HG03066 (cell line): Measurements from ENCODE around the gene KIRREL3.

Experiments used
- ATAC-seq: cut with Tn5 transposase; IDR thresholded peaks from one replicate; pipeline ENCODE4 v1.9.1; 2021; ENCODE audit warnings: low read depth; ENCODE audit not compliant: unreplicated experiment

Gene KIRREL3

GRCh38 chr11:126918556-126918955 lies 82.0 kb downstream of the KIRREL3 start:
- ATAC-seq = no peak

- peak; percentile 87 for ATAC-seq
Measured at GRCh38 chr11:126917531-126918204, 82.9 kb downstream of the KIRREL3 start.

GRCh38 chr11:126915430-126915829 lies 85.1 kb downstream of the KIRREL3 start:
- no peak for ATAC-seq

GRCh38 chr11:126914941-126915340 lies 85.6 kb downstream of the KIRREL3 start:
- ATAC-seq = no peak

- no peak for ATAC-seq
Measured at GRCh38 chr11:126914166-126914565, 86.4 kb downstream of the KIRREL3 start.

- no peak for ATAC-seq
Measured at GRCh38 chr11:126904520-126904919, 96.0 kb downstream of the KIRREL3 start.

- no peak for ATAC-seq
Measured at GRCh38 chr11:126901783-126902182, 98.8 kb downstream of the KIRREL3 start.

- ATAC-seq = no peak
Measured at GRCh38 chr11:126899961-126900748, 100.4 kb downstream of the KIRREL3 start.

GRCh38 chr11:126898802-126899201 lies 101.8 kb downstream of the KIRREL3 start:
- no peak for ATAC-seq

GRCh38 chr11:126897430-126897829 lies 103.1 kb downstream of the KIRREL3 start:
- no peak for ATAC-seq

GRCh38 chr11:126896025-126896424 lies 104.5 kb downstream of the KIRREL3 start:
- ATAC-seq = no peak

GRCh38 chr11:126893796-126894195 lies 106.8 kb downstream of the KIRREL3 start:
- ATAC-seq = no peak

- no peak for ATAC-seq
Measured at GRCh38 chr11:126892756-126893155, 107.8 kb downstream of the KIRREL3 start.

- ATAC-seq = no peak
Measured at GRCh38 chr11:126891556-126892217, 108.9 kb downstream of the KIRREL3 start.

GRCh38 chr11:126890561-126890960 lies 110.0 kb downstream of the KIRREL3 start:
- ATAC-seq = no peak

GRCh38 chr11:126888115-126888712 lies 112.4 kb downstream of the KIRREL3 start:
- no peak for ATAC-seq

- no peak for ATAC-seq
Measured at GRCh38 chr11:126886636-126887035, 113.9 kb downstream of the KIRREL3 start.

- ATAC-seq = no peak
Measured at GRCh38 chr11:126886085-126886484, 114.5 kb downstream of the KIRREL3 start.

- ATAC-seq = no peak
Measured at GRCh38 chr11:126884594-126884993, 116.0 kb downstream of the KIRREL3 start.

GRCh38 chr11:126884192-126884591 lies 116.4 kb downstream of the KIRREL3 start:
- ATAC-seq = no peak

- ATAC-seq = no peak
Measured at GRCh38 chr11:126880872-126881271, 119.7 kb downstream of the KIRREL3 start.
